ENCODE data around the gene TTN.

DNA sequence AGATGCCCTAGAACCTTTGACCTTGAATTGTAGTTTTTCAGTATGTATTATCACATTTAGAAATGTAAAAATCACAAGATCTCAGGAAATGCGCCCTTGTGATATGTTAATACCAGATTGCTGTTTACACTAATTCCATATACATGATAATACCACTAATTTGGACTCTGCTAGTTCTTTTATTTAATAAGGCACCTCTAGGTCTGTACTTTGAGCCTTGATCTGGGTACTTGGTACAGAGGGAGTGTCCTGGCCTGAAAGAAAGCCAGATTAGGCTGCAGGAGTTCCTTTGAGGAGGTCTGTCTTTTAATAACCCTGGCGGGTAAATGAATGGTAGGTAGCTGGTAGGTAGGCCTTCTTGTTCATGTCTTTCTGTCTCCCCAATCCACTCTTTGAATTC is 300.7 kb downstream of the TTN start:
- TF ChIP-seq, protein P1, sequence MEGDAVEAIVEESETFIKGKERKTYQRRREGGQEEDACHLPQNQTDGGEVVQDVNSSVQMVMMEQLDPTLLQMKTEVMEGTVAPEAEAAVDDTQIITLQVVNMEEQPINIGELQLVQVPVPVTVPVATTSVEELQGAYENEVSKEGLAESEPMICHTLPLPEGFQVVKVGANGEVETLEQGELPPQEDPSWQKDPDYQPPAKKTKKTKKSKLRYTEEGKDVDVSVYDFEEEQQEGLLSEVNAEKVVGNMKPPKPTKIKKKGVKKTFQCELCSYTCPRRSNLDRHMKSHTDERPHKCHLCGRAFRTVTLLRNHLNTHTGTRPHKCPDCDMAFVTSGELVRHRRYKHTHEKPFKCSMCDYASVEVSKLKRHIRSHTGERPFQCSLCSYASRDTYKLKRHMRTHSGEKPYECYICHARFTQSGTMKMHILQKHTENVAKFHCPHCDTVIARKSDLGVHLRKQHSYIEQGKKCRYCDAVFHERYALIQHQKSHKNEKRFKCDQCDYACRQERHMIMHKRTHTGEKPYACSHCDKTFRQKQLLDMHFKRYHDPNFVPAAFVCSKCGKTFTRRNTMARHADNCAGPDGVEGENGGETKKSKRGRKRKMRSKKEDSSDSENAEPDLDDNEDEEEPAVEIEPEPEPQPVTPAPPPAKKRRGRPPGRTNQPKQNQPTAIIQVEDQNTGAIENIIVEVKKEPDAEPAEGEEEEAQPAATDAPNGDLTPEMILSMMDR (IDR thresholded peaks at IDR 0.05 in 2 of 3, conservative IDR thresholded peaks at IDR 0.05 in 1 of 3; ENCODE audit: borderline replicate concordance in 1 of 3, insufficient read depth in 1 of 3, low read depth in 2 of 3, low read length in 2 of 3) = no peak
- TF ChIP-seq EZH2 (IDR thresholded peaks at IDR 0.05) (no peak), POLR2AphosphoS5 (IDR thresholded peaks at IDR 0.05; ENCODE audit: low read depth, low read length) (no peak), RAD21 (IDR thresholded peaks at IDR 0.05; ENCODE audit: low read depth) (no peak), SP1 (IDR thresholded peaks at IDR 0.05; ENCODE audit: low read depth) (no peak), ZFX (IDR thresholded peaks at IDR 0.05) (no peak)
- TF ChIP-seq, protein P2, sequence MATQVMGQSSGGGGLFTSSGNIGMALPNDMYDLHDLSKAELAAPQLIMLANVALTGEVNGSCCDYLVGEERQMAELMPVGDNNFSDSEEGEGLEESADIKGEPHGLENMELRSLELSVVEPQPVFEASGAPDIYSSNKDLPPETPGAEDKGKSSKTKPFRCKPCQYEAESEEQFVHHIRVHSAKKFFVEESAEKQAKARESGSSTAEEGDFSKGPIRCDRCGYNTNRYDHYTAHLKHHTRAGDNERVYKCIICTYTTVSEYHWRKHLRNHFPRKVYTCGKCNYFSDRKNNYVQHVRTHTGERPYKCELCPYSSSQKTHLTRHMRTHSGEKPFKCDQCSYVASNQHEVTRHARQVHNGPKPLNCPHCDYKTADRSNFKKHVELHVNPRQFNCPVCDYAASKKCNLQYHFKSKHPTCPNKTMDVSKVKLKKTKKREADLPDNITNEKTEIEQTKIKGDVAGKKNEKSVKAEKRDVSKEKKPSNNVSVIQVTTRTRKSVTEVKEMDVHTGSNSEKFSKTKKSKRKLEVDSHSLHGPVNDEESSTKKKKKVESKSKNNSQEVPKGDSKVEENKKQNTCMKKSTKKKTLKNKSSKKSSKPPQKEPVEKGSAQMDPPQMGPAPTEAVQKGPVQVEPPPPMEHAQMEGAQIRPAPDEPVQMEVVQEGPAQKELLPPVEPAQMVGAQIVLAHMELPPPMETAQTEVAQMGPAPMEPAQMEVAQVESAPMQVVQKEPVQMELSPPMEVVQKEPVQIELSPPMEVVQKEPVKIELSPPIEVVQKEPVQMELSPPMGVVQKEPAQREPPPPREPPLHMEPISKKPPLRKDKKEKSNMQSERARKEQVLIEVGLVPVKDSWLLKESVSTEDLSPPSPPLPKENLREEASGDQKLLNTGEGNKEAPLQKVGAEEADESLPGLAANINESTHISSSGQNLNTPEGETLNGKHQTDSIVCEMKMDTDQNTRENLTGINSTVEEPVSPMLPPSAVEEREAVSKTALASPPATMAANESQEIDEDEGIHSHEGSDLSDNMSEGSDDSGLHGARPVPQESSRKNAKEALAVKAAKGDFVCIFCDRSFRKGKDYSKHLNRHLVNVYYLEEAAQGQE (IDR thresholded peaks at IDR 0.05; ENCODE audit: low read depth) = no peak

Measured in HCT116 (cell line).